Adrenal gland (tissue), 5 donors: Measurements from ENCODE around the gene SASH1.

Experiments
- CTCF ChIP-seq, 6 experiments: fragments of 450-650 bp in 4 of 6; fragments of 200-600 bp in 2 of 6; sonication (generic) in 1 of 6; IDR thresholded peaks; 1 replicate in 5 of 6; 2 replicates in 1 of 6; pipeline versions ENCODE4 v1.5.1 to v1.8.0; 2016 to 2021; ENCODE audit warnings: antibody characterized with exemption in 6 of 6, mild to moderate bottlenecking in 2 of 6, moderate library complexity in 1 of 6
- POLR2A ChIP-seq, 2 donors: fragments of 450-650 bp; IDR thresholded peaks; one replicate each; pipeline ENCODE4 v1.6.1; 2017; ENCODE audit warnings: antibody characterized with exemption in 2 of 2, mild to moderate bottlenecking in 2 of 2, moderate library complexity in 1 of 2
- donor health status: DM: no; HTN: no; CAD: no.

- TF ChIP-seq CTCF (IDR thresholded peaks at IDR 0.05) (no peak), POLR2A (IDR thresholded peaks at IDR 0.05) (no peak)
Observed at GRCh38 chr6:148446681-148447080, 104.0 kb downstream of the SASH1 start.
